Subcutaneous abdominal adipose tissue (tissue), 5 donors: ENCODE data around the gene VIPR1.

ENCODE experiments used
- H3K27ac ChIP-seq: one replicate; pipeline ENCODE4 v1.7.0; 2013; ENCODE audit warnings: low read depth, mild to moderate bottlenecking, inconsistent platforms, low read length, moderate library complexity
- H3K27me3 ChIP-seq, 5 donors: one replicate each; pipeline ENCODE4 v1.7.0; 2013; ENCODE audit warnings: low read length in 5 of 5, inconsistent platforms in 1 of 5; ENCODE audit not compliant: control insufficient read depth in 5 of 5, insufficient read depth in 4 of 5
- H3K36me3 ChIP-seq, 5 donors: one replicate each; pipeline ENCODE4 v1.7.0; 2013; ENCODE audit warnings: low read length in 5 of 5; ENCODE audit not compliant: control insufficient read depth in 5 of 5, insufficient read depth in 5 of 5
- H3K4me1 ChIP-seq, 5 donors: one replicate each; pipeline ENCODE4 v1.7.0; 2013; ENCODE audit warnings: low read length in 5 of 5, mild to moderate bottlenecking in 3 of 5, moderate library complexity in 1 of 5; ENCODE audit not compliant: control insufficient read depth in 5 of 5, insufficient read depth in 5 of 5
- H3K4me3 ChIP-seq, 5 donors: one replicate each; pipeline ENCODE4 v1.7.0; 2013; ENCODE audit warnings: low read length in 5 of 5, low read depth in 1 of 5
- H3K9ac ChIP-seq, 5 donors: one replicate each; pipeline ENCODE4 v1.7.0; 2013; ENCODE audit warnings: low read length in 5 of 5, mild to moderate bottlenecking in 4 of 5, moderate library complexity in 3 of 5
- H3K9me3 ChIP-seq, 5 donors: one replicate each; pipeline ENCODE4 v1.7.0; 2013; ENCODE audit warnings: low read length in 5 of 5; ENCODE audit not compliant: control insufficient read depth in 5 of 5
- donor health status: healthy.
- donor health status: healthy.
- donor health status: healthy.
- donor health status: healthy.
- donor health status: healthy.

The VIPR1 gene

GRCh38 chr3:42527368-42527917 lies 25.0 kb downstream of the VIPR1 start:
- H3K36me3 ChIP-seq: peaks cover 0 to 18% (median 11%) of the 10 kb centered on the region in 5 donors
- H3K9me3 ChIP-seq: no peaks in the 10 kb centered on the region
- H3K27me3 ChIP-seq: no peaks in the 10 kb centered on the region
- H3K4me3 ChIP-seq: no peak overlapping the region
- no peak overlapping the region for H3K9ac ChIP-seq
- H3K27ac ChIP-seq: no peak overlapping the region
- H3K4me1 ChIP-seq: peaks cover 0 to 40% (median 15%) of the 10 kb centered on the region in 5 donors

- H3K27ac ChIP-seq: no peak overlapping the region
- no peaks in the 10 kb centered on the region for H3K27me3 ChIP-seq
- H3K9me3 ChIP-seq: no peaks in the 10 kb centered on the region
- H3K4me3 ChIP-seq: peak overlapping the region in 1 of 5 donors; percentile 11
- peaks cover 0 to 37% (median 15%) of the 10 kb centered on the region in 5 donors for H3K4me1 ChIP-seq
- H3K36me3 ChIP-seq: peaks cover 0 to 22% (median 5%) of the 10 kb centered on the region in 5 donors
- H3K9ac ChIP-seq: no peak overlapping the region
Observed at GRCh38 chr3:42529468-42529867, 27.0 kb downstream of the VIPR1 start.

- Histone ChIP-seq H3K4me1 (peaks cover 0 to 32% (median 15%) of the 10 kb centered on the region in 5 donors), H3K9me3 (no peaks in the 10 kb centered on the region), H3K9ac (no peak overlapping the region), H3K27ac (no peak overlapping the region), H3K4me3 (no peak overlapping the region), H3K27me3 (no peaks in the 10 kb centered on the region), H3K36me3 (peaks cover 0 to 22% (median 6%) of the 10 kb centered on the region in 5 donors)
Observed at GRCh38 chr3:42530073-42530472, 27.6 kb downstream of the VIPR1 start.

- H3K4me3 ChIP-seq: no peak overlapping the region
- H3K27me3 ChIP-seq: no peaks in the 10 kb centered on the region
- no peak overlapping the region for H3K9ac ChIP-seq
- peaks cover 0 to 22% (median 6%) of the 10 kb centered on the region in 5 donors for H3K36me3 ChIP-seq
- H3K4me1 ChIP-seq: peaks cover 0 to 26% (median 12%) of the 10 kb centered on the region in 5 donors
- no peak overlapping the region for H3K27ac ChIP-seq
- H3K9me3 ChIP-seq: no peaks in the 10 kb centered on the region
Observed at GRCh38 chr3:42531470-42531869, 29.0 kb downstream of the VIPR1 start.

GRCh38 chr3:42532229-42532628 lies 29.8 kb downstream of the VIPR1 start:
- H3K9me3 ChIP-seq: no peaks in the 10 kb centered on the region
- peaks cover 0 to 27% (median 14%) of the 10 kb centered on the region in 5 donors for H3K4me1 ChIP-seq
- H3K36me3 ChIP-seq: peaks cover 0 to 17% (median 5%) of the 10 kb centered on the region in 5 donors
- H3K4me3 ChIP-seq: no peak overlapping the region
- H3K9ac ChIP-seq: no peak overlapping the region
- no peak overlapping the region for H3K27ac ChIP-seq
- H3K27me3 ChIP-seq: no peaks in the 10 kb centered on the region

- Histone ChIP-seq H3K9me3 (no peaks in the 10 kb centered on the region), H3K4me3 (no peak overlapping the region), H3K27me3 (no peaks in the 10 kb centered on the region), H3K27ac (no peak overlapping the region), H3K36me3 (peaks cover 0 to 13% (median 3%) of the 10 kb centered on the region in 5 donors), H3K9ac (no peak overlapping the region), H3K4me1 (peaks cover 0 to 31% (median 18%) of the 10 kb centered on the region in 5 donors)
Observed at GRCh38 chr3:42533161-42533897, 30.9 kb downstream of the VIPR1 start.

- H3K9ac ChIP-seq: no peak overlapping the region
- H3K27ac ChIP-seq: no peak overlapping the region
- H3K4me1 ChIP-seq: peaks cover 0 to 27% (median 16%) of the 10 kb centered on the region in 5 donors
- H3K9me3 ChIP-seq: no peaks in the 10 kb centered on the region
- no peak overlapping the region for H3K4me3 ChIP-seq
- no peaks in the 10 kb centered on the region for H3K27me3 ChIP-seq
- peaks cover 0 to 13% (median 3%) of the 10 kb centered on the region in 5 donors for H3K36me3 ChIP-seq
Observed at GRCh38 chr3:42535981-42536784, 33.7 kb downstream of the VIPR1 start.

GRCh38 chr3:42537350-42537749 lies 34.9 kb downstream of the VIPR1 start:
- Histone ChIP-seq H3K9me3 (no peaks in the 10 kb centered on the region), H3K27me3 (no peaks in the 10 kb centered on the region), H3K9ac (no peak overlapping the region), H3K36me3 (peaks cover 0 to 4% (median 0%) of the 10 kb centered on the region in 5 donors), H3K27ac (no peak overlapping the region), H3K4me3 (no peak overlapping the region), H3K4me1 (peaks cover 0 to 29% (median 16%) of the 10 kb centered on the region in 5 donors)

GRCh38 chr3:42539871-42540714 lies 37.6 kb downstream of the VIPR1 start:
- Histone ChIP-seq H3K4me1 (peaks cover 0 to 33% (median 16%) of the 10 kb centered on the region in 5 donors), H3K9me3 (no peaks in the 10 kb centered on the region), H3K27ac (no peak overlapping the region)

More at GRCh38 chr3:42539871-42540714, 37.6 kb downstream of the VIPR1 start:
- Histone ChIP-seq H3K4me3 (no peak overlapping the region), H3K9ac (no peak overlapping the region), H3K27me3 (no peaks in the 10 kb centered on the region), H3K36me3 (no peaks in the 10 kb centered on the region)
